Fibroblast of lung (primary cell): Measurements from ENCODE around the gene TPBG. TPM values are rescaled to one million over a fixed set of nuclear protein-coding genes. Genes with fewer than 3 reads are reported as not detected.

ENCODE experiments used
- DNase-seq, 2 donors: peaks; one replicate each; pipeline versions ENCODE4 v3.0.0 to v3.0.0-alpha.2; 2010; ENCODE audit warnings: low read depth in 2 of 2
- H2AFZ ChIP-seq: 2 replicates; pipeline ENCODE4 v1.5.1; 2012; ENCODE audit warnings: low read length, control low read depth, inconsistent platforms
- H3K27ac ChIP-seq: 2 replicates; pipeline ENCODE4 v1.5.1; 2011; ENCODE audit warnings: low read length, control low read depth; ENCODE audit not compliant: insufficient read depth
- H3K27me3 ChIP-seq: 2 replicates; pipeline ENCODE4 v1.5.1; 2011; ENCODE audit warnings: mild to moderate bottlenecking, low read length; ENCODE audit not compliant: control insufficient read depth, insufficient read depth
- H3K36me3 ChIP-seq: 2 replicates; pipeline ENCODE4 v1.5.1; 2011; ENCODE audit warnings: low read length; ENCODE audit not compliant: control insufficient read depth, insufficient read depth
- H3K4me1 ChIP-seq: 2 replicates; pipeline ENCODE4 v1.5.1; 2011; ENCODE audit warnings: low read length; ENCODE audit not compliant: control insufficient read depth, insufficient read depth; ENCODE audit errors: extremely low read depth
- H3K4me2 ChIP-seq: 2 replicates; pipeline ENCODE4 v1.5.1; 2011; ENCODE audit warnings: low read length, control low read depth; ENCODE audit not compliant: insufficient read depth; ENCODE audit errors: extremely low read depth
- H3K4me3 ChIP-seq, 4 experiments: fragments of 200-600 bp in 1 of 4; sonication (generic) in 1 of 4; replicated peaks in 1 of 4; 2 replicates each; pipeline ENCODE4 v1.5.1; 2011 to 2016; ENCODE audit warnings: low read length in 4 of 4, low read depth in 3 of 4, mild to moderate bottlenecking in 3 of 4, control low read depth in 2 of 4, inconsistent platforms in 1 of 4, mixed read lengths in 1 of 4; ENCODE audit not compliant: insufficient read depth in 1 of 4; ENCODE audit errors: control extremely low read depth in 1 of 4
- H3K79me2 ChIP-seq: 2 replicates; pipeline ENCODE4 v1.5.1; 2012; ENCODE audit warnings: mild to moderate bottlenecking, low read length, inconsistent platforms; ENCODE audit not compliant: control insufficient read depth, insufficient read depth
- H3K9ac ChIP-seq: 2 replicates; pipeline ENCODE4 v1.5.1; 2011; ENCODE audit warnings: mild to moderate bottlenecking, low read length, control low read depth; ENCODE audit not compliant: insufficient read depth
- H3K9me3 ChIP-seq: 2 replicates; pipeline ENCODE4 v1.5.1; 2012; ENCODE audit warnings: low read depth, low read length; ENCODE audit not compliant: control insufficient read depth, insufficient read depth
- H4K20me1 ChIP-seq: 2 replicates; pipeline ENCODE4 v1.5.1; 2011; ENCODE audit warnings: low read length; ENCODE audit not compliant: control insufficient read depth, insufficient read depth; ENCODE audit errors: extremely low read depth
- CTCF ChIP-seq, 2 donors: IDR thresholded peaks in 1 of 2; conservative IDR thresholded peaks in 1 of 2; 1 replicate in 1 of 2; 2 replicates in 1 of 2; pipeline ENCODE4 v1.5.1; 2011 to 2012; ENCODE audit warnings: low read length in 2 of 2, control low read depth in 1 of 2, inconsistent platforms in 1 of 2, low read depth in 1 of 2, mild to moderate bottlenecking in 1 of 2
- EZH2 ChIP-seq: IDR thresholded peaks from 2 replicates; pipeline ENCODE4 v1.5.1; 2012; ENCODE audit warnings: low read length, control low read depth, mild to moderate bottlenecking; ENCODE audit errors: missing control alignments
- polyA plus RNA-seq, 2 donors: library from polyadenylated mRNA; depleted of rRNA in 1 of 2; stranded (reverse) in 1 of 2; unstranded in 1 of 2; fragments of >200 nt; gene quantifications; 2 replicates each; pipeline ENCODE4 v1.2.1, GENCODE V29; 2011 to 2012; ENCODE audit warnings: missing spikeins in 1 of 2
- total RNA-seq: library from RNA; depleted of rRNA; stranded (reverse); fragments of >200 nt; gene quantifications from 2 replicates; pipeline ENCODE4 v1.2.1, GENCODE V29; 2014

TPBG gene
- total and polyA plus RNA-seq, 2 donors (not counting 1 experiment from before 2014, with no cell fraction given) = 31.0 to 54.6 TPM

- no peak overlapping the region for H3K9ac ChIP-seq
- no peak overlapping the region for H3K4me2 ChIP-seq
- H2AFZ ChIP-seq = no peak overlapping the region
- H3K27ac ChIP-seq = no peak overlapping the region
- H4K20me1 ChIP-seq = no peaks in the 10 kb centered on the region
- H3K79me2 ChIP-seq = no peaks in the 10 kb centered on the region
- DNase-seq = no peak
- H3K27me3 ChIP-seq = no peaks in the 10 kb centered on the region
- H3K4me1 ChIP-seq = no peaks in the 10 kb centered on the region
- TF ChIP-seq EZH2 (no peak), CTCF (conservative IDR thresholded peaks at IDR 0.05 in 1 of 2, IDR thresholded peaks at IDR 0.05 in 1 of 2; ENCODE audit: low read depth in 1 of 2, low read length in 2 of 2) (no peak)
- no peaks in the 10 kb centered on the region for H3K36me3 ChIP-seq
- H3K9me3 ChIP-seq = no peaks in the 10 kb centered on the region
- no peak overlapping the region for H3K4me3 ChIP-seq
Observed at GRCh38 chr6:82337688-82338257, 25.8 kb upstream of the TPBG start.

GRCh38 chr6:82348130-82348529 lies 15.5 kb upstream of the TPBG start:
- Histone ChIP-seq H3K9ac (no peak overlapping the region), H3K4me2 (no peak overlapping the region), H3K4me1 (no peaks in the 10 kb centered on the region), H4K20me1 (no peaks in the 10 kb centered on the region), H3K27me3 (no peaks in the 10 kb centered on the region), H2AFZ (no peak overlapping the region), H3K79me2 (no peaks in the 10 kb centered on the region), H3K4me3 (no peak overlapping the region), H3K9me3 (no peaks in the 10 kb centered on the region), H3K36me3 (no peaks in the 10 kb centered on the region), H3K27ac (no peak overlapping the region)
- DNase-seq = no peak
- no peak for TF ChIP-seq CTCF (conservative IDR thresholded peaks at IDR 0.05 in 1 of 2, IDR thresholded peaks at IDR 0.05 in 1 of 2; ENCODE audit: low read depth in 1 of 2, low read length in 2 of 2)
- TF ChIP-seq EZH2 = no peak

GRCh38 chr6:82353848-82354247 lies 9.8 kb upstream of the TPBG start:
- no peak overlapping the region for H3K27ac ChIP-seq
- DNase-seq = no peak
- no peaks in the 10 kb centered on the region for H3K9me3 ChIP-seq
- H3K4me3 ChIP-seq = no peak overlapping the region
- no peaks in the 10 kb centered on the region for H4K20me1 ChIP-seq
- no peaks in the 10 kb centered on the region for H3K4me1 ChIP-seq
- H3K9ac ChIP-seq = no peak overlapping the region
- TF ChIP-seq CTCF (conservative IDR thresholded peaks at IDR 0.05 in 1 of 2, IDR thresholded peaks at IDR 0.05 in 1 of 2; ENCODE audit: low read depth in 1 of 2, low read length in 2 of 2) (no peak), EZH2 (no peak)
- H3K79me2 ChIP-seq = no peaks in the 10 kb centered on the region
- no peaks in the 10 kb centered on the region for H3K27me3 ChIP-seq
- H2AFZ ChIP-seq = no peak overlapping the region
- H3K36me3 ChIP-seq = no peaks in the 10 kb centered on the region
- H3K4me2 ChIP-seq = no peak overlapping the region
